ENCODE results near the gene PACC1.

Gene PACC1

DNA sequence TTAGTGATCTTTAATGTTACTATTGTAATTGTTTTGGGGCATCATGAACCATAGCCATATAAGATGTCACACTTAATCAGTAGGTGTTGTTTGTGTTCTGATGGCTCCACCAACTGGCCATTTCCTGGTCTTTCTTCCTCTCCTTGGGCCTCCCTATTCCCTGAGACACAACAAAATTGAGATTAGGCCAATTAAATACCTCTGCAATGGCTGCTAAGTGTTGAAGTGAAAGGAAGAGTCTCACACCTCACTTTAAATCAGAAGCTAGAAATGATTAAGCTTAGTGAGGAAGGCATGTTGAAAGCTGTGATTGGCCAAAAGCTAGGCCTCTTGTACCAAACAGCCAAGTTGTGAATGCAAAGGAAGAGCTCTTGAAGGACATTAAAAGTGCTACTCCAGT lies 98.8 kb downstream of the PACC1 start:
- peak in 1 of 2 experiments; percentile 21 for DNase-seq (ENCODE audit: low read depth in 1 of 2, low spot score in 1 of 2)
- no peak overlapping the region for H3K4me3 ChIP-seq (replicated peaks; ENCODE audit: insufficient read depth, low read length)
- H3K27ac ChIP-seq (replicated peaks) = no peak overlapping the region
- TF ChIP-seq POLR2AphosphoS5 (IDR thresholded peaks at IDR 0.05; ENCODE audit: low read depth) (no peak), REST (IDR thresholded peaks at IDR 0.05; ENCODE audit: insufficient replicate concordance, low read depth) (no peak), GABPA (IDR thresholded peaks at IDR 0.05; ENCODE audit: low read depth) (no peak), SPI1 (IDR thresholded peaks at IDR 0.05; ENCODE audit: borderline replicate concordance, low read depth) (no peak), CTCF (IDR thresholded peaks at IDR 0.05; ENCODE audit: insufficient read depth, low read length) (no peak)
- no peaks in the 10 kb centered on the region for H3K27me3 ChIP-seq (ENCODE audit: insufficient read depth, poor library complexity, severe bottlenecking)

DNA sequence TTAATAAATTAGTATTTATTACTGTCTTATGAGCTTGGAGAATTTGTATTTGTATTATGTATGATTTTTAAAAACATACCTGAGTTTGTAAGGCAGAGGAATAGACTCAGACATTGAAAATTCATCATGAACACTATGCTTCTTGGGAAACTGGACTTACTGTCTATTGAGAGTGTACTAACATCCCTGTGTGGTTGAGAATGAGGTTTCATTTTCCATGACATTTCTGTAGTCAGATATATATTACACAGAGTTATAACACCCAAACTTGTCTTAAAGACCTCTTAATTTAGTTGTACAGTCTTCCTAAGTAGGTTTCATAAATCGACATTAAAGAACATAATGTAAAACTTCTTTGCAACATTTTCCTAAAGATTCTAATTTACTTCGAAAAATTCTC lies 99.5 kb downstream of the PACC1 start:
- no peak for DNase-seq (ENCODE audit: low read depth in 1 of 2, low spot score in 1 of 2)
- TF ChIP-seq POLR2AphosphoS5 (IDR thresholded peaks at IDR 0.05; ENCODE audit: low read depth) = no peak
- TF ChIP-seq CTCF (IDR thresholded peaks at IDR 0.05; ENCODE audit: insufficient read depth, low read length) = no peak
- TF ChIP-seq SPI1 (IDR thresholded peaks at IDR 0.05; ENCODE audit: borderline replicate concordance, low read depth) = no peak
- no peak for TF ChIP-seq REST (IDR thresholded peaks at IDR 0.05; ENCODE audit: insufficient replicate concordance, low read depth)
- TF ChIP-seq GABPA (IDR thresholded peaks at IDR 0.05; ENCODE audit: low read depth) = no peak
- Histone ChIP-seq H3K4me3 (replicated peaks; ENCODE audit: insufficient read depth, low read length) (no peak overlapping the region), H3K27me3 (ENCODE audit: insufficient read depth, poor library complexity, severe bottlenecking) (no peaks in the 10 kb centered on the region), H3K27ac (replicated peaks) (no peak overlapping the region)
